Activated CD8-positive, alpha-beta T cell treated with anti-CD3 and anti-CD28 coated beads for 36 hours (primary cell): ENCODE measurements around the gene KCNA3. TPM values are rescaled to one million over a fixed set of nuclear protein-coding genes. Genes with fewer than 3 reads are reported as not detected.

ENCODE experiments used
- ATAC-seq: fragments of 200-7000 bp; cut with Tn5 transposase; one replicate; pipeline ENCODE4 v1.10.0; 2021; ENCODE audit warnings: mild to moderate bottlenecking, moderate library complexity
- CTCF ChIA-PET: fragments of 350-600 bp; sonication (Branson Sonifier 250); formaldehyde crosslinking; loops from one replicate; lab custom pipeline; 2021; ENCODE audit warnings: antibody characterized with exemption; lab: Charles Lee
- POLR2A ChIA-PET: fragments of 350-600 bp; sonication (Branson Sonifier 250); formaldehyde crosslinking; loops from one replicate; lab custom pipeline; 2021; ENCODE audit warnings: antibody characterized with exemption; lab: Charles Lee
- DNase-seq: peaks from one replicate; pipeline ENCODE4 v3.0.0-alpha.2; 2020
- H3K27ac Mint-ChIP-seq: one replicate; pipeline ENCODE4 v1.8.0; 2021; ENCODE audit warnings: mild to moderate bottlenecking, mixed read lengths
- H3K27me3 Mint-ChIP-seq: one replicate; pipeline ENCODE4 v1.8.0; 2021; ENCODE audit warnings: mixed read lengths
- H3K36me3 Mint-ChIP-seq: one replicate; pipeline ENCODE4 v1.8.0; 2021; ENCODE audit warnings: low read depth, mixed read lengths
- H3K4me1 Mint-ChIP-seq: one replicate; pipeline ENCODE4 v1.8.0; 2021; ENCODE audit warnings: low read depth, mixed read lengths
- H3K4me3 Mint-ChIP-seq: one replicate; pipeline ENCODE4 v1.8.0; 2021; ENCODE audit warnings: mild to moderate bottlenecking, moderate library complexity, mixed read lengths
- H3K9me3 Mint-ChIP-seq: one replicate; pipeline ENCODE4 v1.8.0; 2021; ENCODE audit warnings: mixed read lengths
- CTCF ChIP-seq: fragments of 200-600 bp; IDR thresholded peaks from one replicate; pipeline ENCODE4 v1.8.0; 2022; ENCODE audit warnings: antibody characterized with exemption, mild to moderate bottlenecking
- intact Hi-C: fragments of 100-400 bp; cut with micrococcal nuclease; formaldehyde crosslinking; loops from one replicate; pipeline ENCODE4 v1.10.0; 2022
- total RNA-seq, 2 experiments: library from RNA; stranded (reverse); gene quantifications; one replicate each; pipeline ENCODE4 v1.2.3, GENCODE V29; 2021

The KCNA3 gene
- total RNA-seq, 2 experiments from 2014 or later: 15.5 to 16.2 TPM

DNA sequence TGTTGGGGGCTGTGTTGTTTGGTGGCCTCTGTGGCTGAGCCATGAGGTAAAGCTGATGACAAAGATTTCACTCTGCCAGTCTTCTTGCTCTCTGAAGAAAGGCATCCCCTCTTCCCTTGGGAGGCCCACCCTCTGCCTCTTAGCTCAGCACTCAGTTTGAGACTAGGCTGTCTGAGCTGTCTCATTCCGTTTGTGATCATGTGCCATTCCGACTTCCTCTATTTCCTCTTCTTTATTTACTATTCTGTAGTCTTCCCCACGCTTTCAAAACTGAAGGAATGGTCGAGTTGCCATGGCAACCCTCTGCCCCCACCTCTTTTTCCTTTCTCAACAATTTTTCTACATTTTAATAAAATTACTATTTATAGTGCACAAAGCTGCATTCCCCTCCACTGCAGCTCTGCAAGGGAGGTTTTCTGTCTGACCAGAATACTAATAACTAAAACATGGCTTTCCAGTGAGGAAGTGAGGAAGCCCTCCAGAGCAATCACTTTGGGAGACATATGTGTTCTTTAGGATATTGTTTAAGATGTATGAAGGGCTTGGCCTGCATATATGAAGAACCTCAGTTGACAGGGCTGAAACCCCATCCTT lies 30.8 kb downstream of the KCNA3 start:
- intact Hi-C loops: no loop called here
- H3K4me3 Mint-ChIP-seq: no peak overlapping the region
- no peaks in the 10 kb centered on the region for H3K27me3 Mint-ChIP-seq
- peaks cover 7% of the 10 kb centered on the region for H3K9me3 Mint-ChIP-seq
- peak overlapping the region; percentile 64 for H3K27ac Mint-ChIP-seq
- peaks cover 1% of the 10 kb centered on the region for H3K36me3 Mint-ChIP-seq
- CTCF ChIA-PET: interaction anchor here (1.0 to 1.8 kb wide), 5 partner anchors 24 to 208 kb away, joined by 3 to 6 read pairs (median 5); no protein-coding TSS in a partner anchor
- DNase-seq (no peak), ATAC-seq (no peak)
- no peak for TF ChIP-seq CTCF
- H3K4me1 Mint-ChIP-seq: peaks cover 62% of the 10 kb centered on the region
- POLR2A ChIA-PET: interaction anchor here (0.7 to 9.3 kb wide), 4 partner anchors 9 to 234 kb away, joined by 3 to 131 read pairs (median 46); partner anchors contain the start of gene KCNA3

DNA sequence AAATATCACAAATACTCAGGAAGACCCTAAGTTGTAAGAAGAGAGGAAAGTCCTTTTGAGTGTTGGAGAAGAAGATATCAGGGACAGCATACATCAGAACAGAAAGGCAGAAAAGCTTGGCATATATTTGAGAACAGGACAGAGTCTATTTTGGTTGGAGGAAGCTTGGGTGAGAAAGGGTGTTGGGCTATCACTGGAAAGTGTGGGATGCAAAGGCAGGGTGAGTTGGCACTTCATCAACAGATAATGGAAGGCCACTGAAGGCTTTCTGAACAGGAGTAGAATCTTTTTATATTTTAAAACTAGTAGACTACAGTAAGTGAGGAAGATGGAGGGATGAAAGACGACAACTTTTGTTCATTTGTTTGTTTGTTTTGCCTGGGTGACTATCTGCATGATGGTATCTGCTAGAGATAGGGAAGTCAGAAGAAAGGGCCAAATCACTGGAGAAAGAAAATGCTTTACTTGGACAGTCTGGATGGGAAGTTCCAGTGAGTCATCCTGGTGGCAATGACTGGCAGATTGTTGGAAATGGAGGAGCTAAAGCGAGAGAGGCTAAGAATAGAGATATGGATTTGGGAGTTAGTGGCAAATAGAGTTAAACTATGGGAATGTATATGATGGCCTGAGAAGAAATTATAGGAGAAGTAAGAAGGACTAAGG lies 34.9 kb downstream of the KCNA3 start:
- no peak for TF ChIP-seq CTCF
- DNase-seq: no peak
- ATAC-seq: no peak
- no peaks in the 10 kb centered on the region for H3K27me3 Mint-ChIP-seq
- H3K27ac Mint-ChIP-seq: peak overlapping the region; percentile 8
- POLR2A ChIA-PET: interaction anchor here (9.8 kb wide), 1 partner anchor 8 kb away, joined by 131 read pairs; no protein-coding TSS in a partner anchor
- peaks cover 1% of the 10 kb centered on the region for H3K36me3 Mint-ChIP-seq
- H3K9me3 Mint-ChIP-seq: peaks cover 7% of the 10 kb centered on the region
- intact Hi-C loops: loop anchor here (10.0 kb wide), 1 partner anchor 235 kb away; the partner anchor contains the start of gene CD53
- CTCF ChIA-PET: interaction anchor here (1.6 to 6.4 kb wide), 2 partner anchors 8 to 126 kb away, joined by 3 to 44 read pairs; no protein-coding TSS in a partner anchor
- peaks cover 86% of the 10 kb centered on the region for H3K4me1 Mint-ChIP-seq
- H3K4me3 Mint-ChIP-seq: no peak overlapping the region

DNA sequence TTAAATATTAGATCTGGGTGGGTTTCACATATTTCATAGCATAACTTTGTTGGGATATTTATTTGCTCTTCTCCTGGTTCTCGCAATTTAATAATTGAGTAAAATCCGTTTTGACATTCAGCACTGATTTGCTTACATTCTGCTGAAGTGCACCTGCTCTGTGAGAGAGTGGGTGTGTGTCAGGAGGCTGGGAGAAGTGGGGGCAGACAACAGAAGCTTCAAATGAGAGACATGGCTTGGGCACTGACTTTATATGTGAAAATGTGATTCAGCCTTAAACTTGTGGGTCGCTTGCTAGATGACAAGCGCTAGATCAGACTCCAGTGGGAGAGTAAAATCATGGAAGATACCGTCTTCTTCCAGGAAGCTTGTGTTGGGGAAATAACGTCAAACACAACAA lies 36.2 kb downstream of the KCNA3 start:
- intact Hi-C loops: loop anchor here (10.0 kb wide), 1 partner anchor 236 kb away; the partner anchor contains the start of gene CD53
- no peak overlapping the region for H3K4me3 Mint-ChIP-seq
- peak overlapping the region; percentile 28 for H3K27ac Mint-ChIP-seq
- TF ChIP-seq CTCF: no peak
- ChIA-PET CTCF (interaction anchor here (1.1 to 6.4 kb wide), 7 partner anchors 9 to 142 kb away, joined by 3 to 66 read pairs (median 5); partner anchors contain the start of gene KCNA3), POLR2A (interaction anchor here (1.6 to 9.8 kb wide), 2 partner anchors 9 to 35 kb away, joined by 8 to 131 read pairs; no protein-coding TSS in a partner anchor)
- H3K27me3 Mint-ChIP-seq: no peaks in the 10 kb centered on the region
- H3K4me1 Mint-ChIP-seq: peaks cover 89% of the 10 kb centered on the region
- H3K9me3 Mint-ChIP-seq: peaks cover 7% of the 10 kb centered on the region
- no peak for DNase-seq
- peaks cover 1% of the 10 kb centered on the region for H3K36me3 Mint-ChIP-seq
- no peak for ATAC-seq

GRCh38 chr1:110638058-110638457 lies 36.7 kb downstream of the KCNA3 start:
- Mint-ChIP-seq H3K4me1 (peaks cover 90% of the 10 kb centered on the region), H3K27ac (no peak overlapping the region), H3K4me3 (no peak overlapping the region), H3K9me3 (peaks cover 7% of the 10 kb centered on the region), H3K27me3 (no peaks in the 10 kb centered on the region), H3K36me3 (peaks cover 1% of the 10 kb centered on the region)
- no peak for TF ChIP-seq CTCF
- ChIA-PET POLR2A (interaction anchor here (1.6 to 9.8 kb wide), 2 partner anchors 10 to 35 kb away, joined by 8 to 131 read pairs; no protein-coding TSS in a partner anchor), CTCF (interaction anchor here (1.4 to 6.4 kb wide), 7 partner anchors 9 to 143 kb away, joined by 3 to 66 read pairs (median 8); no protein-coding TSS in a partner anchor)
- ATAC-seq (no peak), DNase-seq (no peak)
- intact Hi-C loops: loop anchor here (10.0 kb wide), 1 partner anchor 237 kb away; the partner anchor contains the start of gene CD53
